G401.6 (cell line): ENCODE data around the gene LEMD2.

Experiments
- FAIRE-seq: peaks from 2 replicates; lab custom pipeline; 2012; peaks lifted over from hg19 to GRCh38; lab: Jason Lieb, UNC

The LEMD2 gene

DNA sequence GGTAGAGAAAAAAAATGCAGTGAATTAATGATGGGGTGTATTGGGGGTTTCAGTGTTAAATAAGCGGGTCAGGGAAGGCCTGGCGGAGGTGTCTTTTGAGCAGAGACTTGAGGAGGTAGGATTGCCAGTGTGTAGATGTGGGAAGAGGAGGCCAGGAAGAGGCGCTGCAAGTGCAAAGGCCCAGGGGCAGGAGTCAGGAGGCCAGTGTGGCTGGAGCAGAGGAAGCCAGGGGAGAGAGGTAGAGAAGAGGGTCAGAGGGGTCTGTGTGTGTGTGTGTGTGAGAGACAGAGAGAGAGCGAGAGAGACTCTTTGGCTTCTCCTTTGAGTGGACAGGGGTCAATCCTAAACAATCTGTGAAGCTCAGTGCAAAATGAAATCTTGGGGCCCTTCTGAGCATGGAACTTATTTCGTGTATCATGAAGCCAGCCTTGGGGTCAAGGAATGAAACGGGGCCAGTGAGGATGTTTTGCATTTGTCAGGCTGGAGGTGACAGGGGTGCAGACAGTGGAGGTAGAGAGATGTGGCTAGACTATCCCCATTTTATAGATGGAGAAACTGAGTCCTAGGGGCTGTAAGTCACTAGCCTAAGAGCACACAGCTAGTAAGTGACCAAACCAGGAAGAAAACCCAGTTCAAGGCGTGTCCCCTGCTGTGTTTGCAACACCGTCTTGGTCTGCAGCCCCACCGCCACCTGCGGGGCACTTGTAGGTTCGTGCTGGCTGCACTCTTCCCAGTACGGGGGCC is 32.5 kb downstream of the LEMD2 start:
- no peak for FAIRE-seq

DNA sequence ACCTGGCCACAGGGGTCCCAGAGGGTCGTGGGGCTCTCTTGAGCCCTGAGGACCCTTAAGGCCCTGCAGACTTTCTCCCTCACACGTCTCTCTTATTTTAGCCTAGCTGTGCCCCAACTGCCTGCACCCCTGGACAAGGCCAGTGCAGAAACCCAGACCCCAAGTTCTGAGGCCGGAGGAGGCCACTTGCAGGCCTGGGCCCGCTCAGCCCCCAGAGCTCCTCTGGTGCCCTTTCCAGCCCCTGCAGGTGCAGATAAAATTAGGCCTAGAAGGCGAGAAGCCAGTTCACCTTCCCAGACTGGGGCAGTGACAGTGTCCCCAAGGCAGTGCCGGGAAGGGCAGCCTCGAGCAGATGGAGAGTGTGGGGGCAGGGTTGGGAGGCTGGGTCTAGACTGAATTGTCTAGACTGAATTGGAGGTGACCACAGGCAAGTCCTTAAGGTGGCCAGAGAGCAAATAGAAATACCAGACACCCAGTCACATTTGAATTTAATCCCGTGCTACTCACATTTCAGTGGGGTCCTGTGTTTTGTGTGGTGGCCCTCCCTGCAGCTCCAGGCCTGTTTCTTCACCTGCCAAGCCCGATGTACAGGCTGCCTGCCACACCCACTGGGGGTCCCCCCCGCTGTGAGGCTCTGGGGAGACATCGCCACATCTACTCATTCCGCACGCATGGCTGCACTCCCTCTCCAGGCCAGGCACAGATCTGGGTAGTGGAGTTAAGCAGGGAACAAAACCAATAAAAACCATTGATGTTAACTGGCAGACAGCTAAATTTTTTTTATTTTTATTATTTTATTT is 33.7 kb downstream of the LEMD2 start:
- no peak for FAIRE-seq

DNA sequence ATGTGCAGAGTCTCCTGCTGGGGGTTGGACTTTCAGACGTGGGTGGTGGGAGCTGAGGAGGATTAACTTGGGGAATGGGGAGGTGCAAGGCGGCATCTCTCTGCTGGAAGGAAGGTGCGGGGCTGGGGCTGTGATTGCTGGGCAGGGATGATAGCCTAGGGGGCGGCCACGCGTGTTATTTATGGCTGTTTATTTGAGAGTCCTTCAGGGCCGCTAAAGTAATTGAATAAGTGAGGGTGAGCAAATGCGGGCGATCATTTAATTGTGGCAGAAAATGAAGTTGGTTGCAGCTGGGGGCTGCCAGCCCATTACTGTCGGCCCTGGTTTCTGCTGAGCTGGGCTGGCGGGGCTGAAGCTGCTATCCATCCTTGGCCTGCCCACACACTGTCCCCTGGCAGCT is 34.7 kb downstream of the LEMD2 start:
- FAIRE-seq, result no peak

DNA sequence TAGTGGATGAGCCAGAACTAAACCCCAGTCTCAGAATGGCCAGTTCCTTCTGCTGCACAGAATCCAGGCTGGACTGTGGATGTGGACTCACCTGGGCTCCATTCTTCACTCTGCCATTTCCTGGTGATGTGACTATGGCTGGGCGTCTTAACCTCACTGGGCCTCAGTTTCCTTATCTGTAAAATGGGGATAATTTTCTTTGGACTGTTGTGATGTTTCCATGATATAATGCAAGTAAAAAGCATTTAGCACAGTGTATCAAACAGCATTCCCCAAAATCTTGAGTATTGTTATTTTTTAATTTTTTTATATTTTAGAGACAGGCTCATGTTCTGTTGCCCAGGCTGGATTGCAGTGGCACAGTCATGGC is 36.3 kb downstream of the LEMD2 start:
- FAIRE-seq, result no peak

DNA sequence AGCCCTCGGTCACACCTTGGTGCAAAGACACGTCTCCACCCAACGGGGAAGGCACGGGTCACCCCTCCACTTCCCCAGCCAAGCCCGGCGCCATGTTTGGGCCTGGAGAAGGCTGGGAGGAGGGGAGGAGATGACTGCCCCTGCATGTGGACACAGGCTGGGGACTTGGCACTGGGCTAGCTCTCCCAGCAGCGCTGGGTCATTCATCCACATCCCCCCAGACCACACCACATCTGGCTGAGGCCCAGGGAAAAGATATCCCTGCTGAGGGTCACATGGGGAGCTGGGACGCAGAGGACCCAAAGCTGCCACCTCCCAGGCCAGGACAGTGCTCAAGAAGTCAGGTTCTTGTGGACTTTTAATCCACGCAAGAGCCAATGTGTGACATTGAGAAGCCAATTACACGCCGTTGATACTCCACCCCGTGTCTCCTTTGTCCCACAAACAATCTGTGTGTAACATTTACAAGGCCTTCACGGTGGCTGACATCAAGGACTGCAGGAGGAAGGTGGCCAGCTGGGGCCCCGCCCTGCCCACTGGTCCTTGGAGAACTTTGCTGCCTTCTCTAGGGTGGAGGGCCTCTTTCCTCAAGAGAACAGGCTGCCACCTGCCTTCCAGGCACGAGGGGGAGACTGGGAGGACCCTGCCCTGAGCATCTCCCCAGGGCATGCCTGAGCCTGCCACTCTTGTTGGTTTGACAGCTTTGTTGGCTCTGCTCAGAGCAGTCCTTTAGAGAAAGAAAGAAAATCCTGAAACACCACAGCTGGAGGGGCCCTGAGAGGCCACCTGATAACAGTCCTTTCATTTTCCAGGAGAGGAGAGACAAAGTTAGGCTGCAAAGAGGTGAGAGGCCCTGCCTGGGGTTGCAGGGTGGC is 36.9 kb downstream of the LEMD2 start:
- no peak for FAIRE-seq

DNA sequence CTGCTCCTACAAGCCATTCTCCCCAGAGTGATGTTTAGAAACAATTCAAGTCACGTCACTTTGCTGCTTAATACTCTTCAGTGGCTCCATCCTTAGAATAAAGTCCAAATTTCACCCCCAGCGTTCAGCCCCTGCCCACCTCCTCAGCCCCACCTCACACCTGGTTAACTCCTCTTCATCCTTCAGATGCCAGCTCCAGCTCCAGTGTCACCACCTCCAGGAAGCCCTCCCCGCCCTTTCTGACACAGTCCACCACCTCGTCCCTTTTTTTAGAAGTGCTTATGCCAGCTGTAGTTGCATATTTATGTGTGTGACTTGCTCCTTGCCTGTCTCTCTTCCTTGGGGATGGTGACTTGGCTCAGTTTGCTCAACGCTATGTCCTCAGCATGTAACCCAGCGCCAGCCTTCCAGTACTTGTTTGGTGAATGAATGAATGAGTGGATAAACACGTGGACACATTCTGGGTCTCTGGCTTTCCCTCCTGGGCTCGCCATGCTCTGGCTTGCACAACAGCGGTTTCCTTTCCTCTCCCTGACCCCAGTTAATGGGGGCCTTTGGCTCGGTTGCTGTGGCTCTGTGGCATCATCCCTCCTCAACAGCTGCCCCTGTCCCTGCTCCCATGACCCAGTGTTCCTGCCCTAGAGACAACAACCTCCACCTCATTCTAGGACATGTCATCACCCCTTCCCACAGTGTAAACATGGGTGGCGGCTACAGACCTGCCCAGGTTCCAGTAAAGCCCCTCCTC is 38.5 kb downstream of the LEMD2 start:
- no peak for FAIRE-seq

DNA sequence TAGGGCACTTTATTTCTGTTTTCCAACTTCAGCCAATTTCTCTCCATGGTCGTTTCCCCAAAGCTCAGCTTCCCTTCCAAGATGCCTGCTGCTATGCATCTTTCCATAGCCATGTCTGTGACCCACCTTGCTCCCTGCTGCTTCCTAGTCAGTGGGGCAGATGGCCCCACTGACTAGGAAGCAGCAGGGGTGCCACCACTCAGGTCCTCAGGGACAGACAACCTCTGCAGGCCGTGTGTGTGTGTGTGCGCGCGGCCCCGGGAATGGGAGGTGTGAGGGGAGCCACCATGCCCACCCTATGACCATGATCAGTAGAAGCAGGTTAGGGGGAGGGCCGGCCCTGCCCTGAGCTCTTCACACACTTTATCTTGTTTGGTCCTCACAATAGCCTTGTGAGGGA is 39.5 kb downstream of the LEMD2 start:
- no peak for FAIRE-seq

DNA sequence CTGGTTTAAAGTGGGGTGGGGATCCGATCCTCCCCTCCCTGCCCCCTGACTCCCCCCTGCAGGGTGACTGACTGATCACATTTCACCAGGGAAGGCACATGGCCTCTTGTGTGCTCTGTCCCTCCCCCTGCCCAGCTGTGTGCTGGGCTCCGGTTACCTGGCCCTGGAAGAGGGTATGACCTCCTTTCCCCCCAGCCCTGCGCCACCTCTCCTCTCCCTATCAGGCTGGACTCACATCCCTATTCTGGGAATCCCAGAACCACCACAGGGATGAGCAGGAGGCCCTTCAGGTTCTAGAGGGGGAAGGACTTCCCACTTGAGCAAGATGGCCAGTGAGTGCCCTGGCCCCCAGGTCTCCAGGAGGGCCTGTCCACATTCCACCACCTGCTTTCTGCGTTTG is 40.1 kb downstream of the LEMD2 start:
- FAIRE-seq, result no peak

DNA sequence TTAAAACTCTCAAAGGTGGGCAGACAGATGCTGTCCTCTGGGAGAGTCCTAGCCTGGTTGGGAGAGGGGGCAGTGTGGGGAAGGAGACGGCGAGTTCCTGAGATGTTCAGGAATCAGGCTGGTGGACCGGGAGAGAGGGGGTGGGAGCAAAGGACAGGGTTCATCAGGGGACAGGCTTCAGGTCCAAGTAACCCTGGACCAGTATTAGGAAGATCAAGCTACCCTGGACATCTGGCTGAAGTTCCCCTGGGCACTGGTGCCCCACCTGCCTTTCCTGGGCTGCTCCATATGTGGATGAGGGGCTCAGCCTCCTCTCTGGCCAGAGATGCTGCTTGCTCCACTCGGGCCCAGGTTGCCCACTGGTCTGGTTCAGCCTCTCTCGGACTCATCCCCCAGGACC is 41.1 kb downstream of the LEMD2 start:
- FAIRE-seq, result no peak

DNA sequence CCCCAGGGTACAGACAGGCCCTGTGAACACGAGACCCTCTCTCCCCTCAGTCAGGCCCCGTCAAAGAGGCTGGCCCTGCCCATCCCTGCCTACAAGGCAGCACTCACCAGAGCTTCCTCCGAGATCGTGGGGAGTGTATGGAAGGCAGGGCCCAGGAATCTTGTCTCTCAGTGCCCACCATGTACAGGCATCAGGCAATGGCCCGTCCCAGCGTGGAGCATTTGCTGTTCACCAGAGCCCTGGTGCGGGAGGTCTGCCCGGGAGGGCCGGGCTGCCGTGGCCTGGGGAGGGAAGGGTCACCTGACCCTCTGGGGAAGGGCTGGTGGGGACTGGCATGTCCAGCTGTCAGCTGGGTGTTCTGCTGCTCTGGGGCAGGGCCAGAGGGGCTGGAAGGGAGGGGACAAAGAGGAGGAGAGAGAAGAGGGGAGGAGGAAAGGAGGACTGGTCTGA is 42.3 kb downstream of the LEMD2 start, which contains the start of gene IP6K3:
TSS of gene IP6K3 (minus strand) at position 255 of the 450 bp plus-strand sequence. CDS start 11,429 bp downstream, outside the sequence.
- FAIRE-seq, result no peak

DNA sequence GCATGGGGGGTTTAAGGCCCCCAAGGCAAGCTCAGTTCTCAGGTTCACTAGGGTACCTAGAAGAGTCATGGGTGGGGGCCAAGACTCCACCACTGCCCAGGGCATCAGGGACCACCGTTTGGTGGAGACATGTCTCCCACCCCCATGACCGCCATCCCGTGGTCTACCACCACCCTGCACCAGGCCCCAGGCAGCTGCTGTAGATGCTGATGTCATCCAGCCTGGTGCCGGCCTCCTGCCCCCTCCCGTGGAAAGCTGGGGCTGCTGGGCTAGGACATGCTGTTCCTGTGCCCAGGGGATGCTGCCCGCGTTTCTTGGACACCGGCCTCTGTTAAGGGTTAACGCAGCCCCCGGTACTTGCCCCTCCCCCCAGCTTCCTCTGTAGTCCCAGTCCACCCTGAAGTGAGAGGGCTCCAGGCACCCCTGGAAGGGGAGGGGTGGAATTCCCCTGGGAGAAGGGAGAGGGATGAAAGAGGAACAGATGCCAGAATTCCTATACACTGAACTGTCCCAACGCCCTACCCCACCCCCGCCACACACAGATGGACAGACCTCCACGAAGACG is 42.8 kb downstream of the LEMD2 start:
- FAIRE-seq, result peak; percentile 60

DNA sequence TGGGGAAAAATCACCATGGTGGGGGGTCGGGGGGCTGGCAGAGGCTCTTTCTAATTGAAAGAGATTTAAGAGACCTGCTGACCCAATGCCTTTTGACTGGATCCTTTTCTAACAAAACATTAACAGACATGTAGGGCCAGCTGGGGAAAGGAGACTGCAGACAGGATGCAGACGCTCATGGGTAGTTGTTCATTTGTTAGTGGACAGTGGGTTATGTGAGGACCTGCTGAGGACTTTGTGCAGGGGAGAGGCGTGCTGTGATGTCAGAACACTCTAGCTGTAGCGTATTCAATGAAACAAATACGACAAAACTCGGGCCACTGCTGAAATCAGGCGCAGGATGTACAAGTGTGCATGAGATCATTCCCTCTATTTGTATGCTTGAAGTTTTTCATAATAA is 43.4 kb downstream of the LEMD2 start:
- FAIRE-seq, result no peak

DNA sequence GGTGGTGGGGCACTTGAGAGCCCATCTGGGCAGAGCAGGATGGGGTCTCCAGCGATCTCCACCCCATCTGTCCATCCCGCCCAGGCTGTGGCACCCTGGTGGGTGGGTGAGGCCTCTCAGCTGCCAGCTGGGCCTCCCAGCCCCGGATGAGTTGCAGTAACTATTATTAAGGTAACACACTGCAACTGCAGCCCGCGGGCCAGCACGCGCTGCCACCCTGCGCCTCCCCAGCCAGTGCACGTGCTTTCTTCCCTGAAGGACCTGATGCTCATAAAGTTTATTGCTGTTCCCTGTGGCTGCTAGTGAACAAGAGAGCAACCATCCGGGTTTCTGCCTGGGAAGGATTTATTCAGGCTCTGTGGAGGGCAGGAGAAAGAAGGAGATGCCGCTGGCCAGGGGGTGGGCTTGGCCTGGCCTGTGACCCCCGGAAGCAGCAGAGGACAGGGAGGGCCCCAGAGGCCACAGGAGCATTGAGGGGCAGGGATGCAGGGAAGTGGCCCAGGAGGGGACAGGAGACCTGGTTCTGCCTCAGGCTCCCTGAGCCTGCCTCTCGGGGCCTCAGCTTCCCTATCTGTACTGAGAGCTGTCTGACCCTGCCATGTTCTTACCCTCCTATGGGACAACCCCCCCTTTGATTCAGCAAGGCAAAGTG is 43.9 kb downstream of the LEMD2 start:
- peak; percentile 90 for FAIRE-seq

DNA sequence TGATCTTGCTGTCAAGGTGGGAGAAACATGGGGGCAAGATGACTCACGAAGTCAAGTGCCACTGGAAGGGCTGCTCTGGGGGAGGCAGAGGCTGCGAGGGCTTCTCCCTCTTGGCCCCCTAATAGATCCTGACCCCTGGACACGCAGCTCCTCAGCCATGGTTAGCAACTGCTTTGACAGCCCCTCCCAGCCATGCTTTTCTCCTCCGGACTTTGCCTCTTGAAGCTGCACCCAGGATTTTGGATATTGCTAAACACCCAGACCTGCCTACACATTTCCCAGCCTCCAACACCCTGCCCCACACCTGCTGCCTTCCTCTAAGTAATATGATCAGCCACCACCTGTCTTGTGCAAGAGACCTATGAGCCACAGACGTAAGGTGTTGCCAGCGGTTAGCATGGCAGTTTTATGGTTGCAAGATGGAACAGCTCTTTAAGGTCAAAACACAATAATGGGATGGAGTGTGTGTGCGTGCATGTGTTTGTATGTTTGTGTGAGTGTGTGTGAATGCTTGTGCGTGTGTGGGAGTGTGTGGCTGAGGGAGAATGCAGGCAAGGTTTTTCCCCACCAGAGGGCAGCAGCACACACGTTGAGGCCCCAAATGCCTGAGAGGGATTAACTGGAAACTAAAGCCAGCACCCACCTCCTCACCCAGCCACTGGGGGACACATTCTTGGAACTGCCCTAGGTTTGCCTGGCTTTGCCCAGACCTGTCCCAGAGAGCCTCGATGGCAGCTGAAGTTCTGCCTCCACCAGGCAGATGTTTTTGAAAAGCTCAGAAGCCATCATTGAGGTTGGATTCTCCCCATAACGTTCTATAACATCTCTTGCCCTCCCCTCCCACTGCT is 44.7 kb downstream of the LEMD2 start:
- peak; percentile 89 for FAIRE-seq

DNA sequence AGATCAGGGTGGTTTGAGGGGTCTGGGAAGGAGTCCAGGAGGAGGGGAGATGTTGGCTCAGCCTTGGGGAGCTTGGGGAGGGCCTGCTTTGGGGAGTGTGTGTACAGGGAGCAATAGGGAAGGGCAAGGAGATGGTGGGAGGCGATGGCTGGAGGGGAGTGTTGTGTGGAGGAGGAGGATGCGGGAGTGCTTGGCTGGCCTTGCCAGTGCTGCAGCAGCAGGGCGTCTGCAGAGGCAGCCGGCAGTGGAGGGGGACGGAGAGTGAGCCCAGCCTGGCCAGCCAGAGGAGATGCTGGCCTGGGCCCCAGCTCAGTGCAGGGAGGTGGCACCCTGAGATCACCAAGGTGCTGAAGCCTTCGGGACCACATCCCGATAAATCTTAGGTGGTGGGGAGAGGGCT is 46.1 kb downstream of the LEMD2 start:
- no peak for FAIRE-seq

DNA sequence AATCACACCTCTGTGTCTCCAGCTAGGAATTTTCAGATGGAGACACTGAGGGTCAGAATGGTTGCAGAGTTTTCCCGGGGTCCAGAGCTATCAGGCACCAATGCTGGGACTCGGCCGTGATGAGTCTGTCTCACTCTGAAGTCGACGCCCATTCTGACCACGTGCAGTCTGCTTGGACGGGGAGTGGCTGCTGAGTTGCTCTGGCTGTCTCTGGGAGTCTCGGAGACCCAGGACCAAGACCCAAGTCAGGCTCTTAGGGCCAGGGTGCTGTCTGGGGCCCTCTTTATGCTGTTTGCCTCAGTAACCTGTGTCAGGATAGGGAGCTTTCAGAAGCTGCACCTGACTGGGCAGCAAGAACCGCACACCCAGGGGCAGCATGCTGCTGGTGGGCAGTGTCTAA is 46.8 kb downstream of the LEMD2 start:
- no peak for FAIRE-seq

DNA sequence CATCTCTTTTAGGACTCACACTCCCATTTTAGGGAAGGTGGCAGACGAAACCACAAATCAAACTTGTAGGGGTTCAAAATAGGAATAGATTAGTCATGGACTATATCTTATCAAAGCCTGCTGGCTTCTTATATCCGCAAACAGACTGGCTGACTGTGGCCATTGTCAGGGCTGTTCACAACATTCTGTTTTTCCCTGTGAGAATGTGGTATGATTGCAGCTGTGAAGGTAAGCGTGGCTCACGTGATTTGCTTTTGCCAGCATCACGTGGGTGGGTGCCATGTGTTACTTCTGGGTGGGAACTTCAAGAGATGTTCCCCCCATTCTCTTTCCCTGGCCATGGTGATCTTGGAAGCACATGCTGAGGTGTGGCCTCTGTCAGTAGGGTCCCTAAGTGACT is 48.1 kb downstream of the LEMD2 start:
- no peak for FAIRE-seq

DNA sequence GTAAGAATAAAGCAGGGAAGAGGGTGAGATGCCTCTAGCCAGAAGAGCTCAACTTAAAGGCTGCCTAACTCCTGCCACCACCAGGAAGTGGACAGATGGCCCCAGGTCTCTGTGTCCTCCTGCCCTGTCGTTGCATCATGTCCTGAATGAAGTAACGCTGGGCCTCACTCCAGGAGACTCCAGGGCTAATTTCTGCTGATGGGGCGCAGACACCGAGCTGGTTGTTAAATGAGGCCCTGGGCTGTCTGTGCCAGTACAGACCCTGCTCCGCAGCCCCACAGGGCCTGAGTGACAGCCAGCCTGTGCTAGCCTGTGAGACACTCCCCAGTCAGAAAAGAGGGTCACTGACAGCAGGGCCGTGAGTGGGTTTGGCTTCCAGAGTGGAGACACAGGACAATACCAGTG is 48.7 kb downstream of the LEMD2 start:
- no peak for FAIRE-seq

DNA sequence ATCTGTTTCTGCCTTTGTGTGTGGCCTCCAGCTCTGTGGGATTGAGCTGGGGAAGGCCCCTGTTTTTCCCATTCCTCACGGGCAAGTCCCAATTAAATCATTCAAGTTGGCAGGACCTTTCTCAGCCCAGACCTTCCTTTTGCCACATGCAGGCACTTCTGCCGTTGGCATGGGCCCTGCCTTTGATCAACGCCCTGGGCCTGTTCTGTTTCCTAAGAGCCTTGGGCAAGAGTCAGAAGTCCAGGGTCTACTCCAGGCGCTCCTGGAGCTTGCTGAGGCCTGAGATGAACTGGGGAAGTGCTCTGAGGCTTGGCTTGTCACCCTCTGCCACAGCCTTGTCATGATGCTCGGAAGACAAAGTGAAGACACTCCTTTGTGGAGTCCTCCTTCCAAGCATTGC is 49.4 kb downstream of the LEMD2 start:
- FAIRE-seq, result no peak

DNA sequence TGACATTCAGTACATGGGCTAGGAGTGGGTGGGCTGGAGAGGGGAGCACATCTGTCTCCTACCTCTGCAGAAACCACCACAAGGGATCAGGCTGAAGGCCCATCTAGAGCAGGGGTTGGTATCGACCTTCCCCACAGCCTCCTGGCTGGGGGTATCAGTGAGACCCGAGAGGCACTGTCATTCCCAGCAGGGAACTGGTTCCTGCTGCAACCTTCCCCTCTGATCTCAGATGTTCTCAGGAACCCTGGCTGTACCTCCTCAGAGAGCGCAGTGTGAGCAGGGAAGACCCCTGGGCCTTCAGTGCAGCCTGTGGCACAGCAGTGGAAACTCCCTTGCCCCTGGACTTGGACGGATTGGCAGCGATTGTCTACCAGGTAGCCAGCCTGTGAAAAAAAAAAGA is 50.1 kb downstream of the LEMD2 start:
- no peak for FAIRE-seq
